GM12878 (cell line): ENCODE measurements around the gene UNKL.

Experiments used
- CTCF ChIP-seq, 3 experiments: IDR thresholded peaks in 2 of 3; conservative IDR thresholded peaks in 1 of 3; 2 replicates each; pipeline ENCODE4 v1.5.1; 2011; ENCODE audit warnings: low read depth in 3 of 3, low read length in 3 of 3, mild to moderate bottlenecking in 3 of 3, control low read depth in 2 of 3, moderate library complexity in 2 of 3, inconsistent platforms in 1 of 3, mixed read lengths in 1 of 3; ENCODE audit not compliant: control insufficient read depth in 2 of 3, insufficient read depth in 1 of 3; ENCODE audit errors: extremely low read depth in 1 of 3
- EZH2 ChIP-seq: IDR thresholded peaks from 2 replicates; pipeline ENCODE4 v1.6.1; 2012; ENCODE audit warnings: low read depth, mild to moderate bottlenecking, control low read depth, inconsistent platforms, low read length, borderline replicate concordance; ENCODE audit not compliant: control insufficient read depth
- FOXK2 ChIP-seq: fragments of 450-650 bp; IDR thresholded peaks from 2 replicates; pipeline ENCODE4 v1.6.1; 2017; ENCODE audit warnings: mild to moderate bottlenecking, moderate library complexity
- ZBTB33 ChIP-seq: fragments of 450-650 bp; IDR thresholded peaks from 2 replicates; pipeline ENCODE4 v1.6.1; 2017; ENCODE audit warnings: mild to moderate bottlenecking

- no peak for TF ChIP-seq ZBTB33
- no peak for TF ChIP-seq FOXK2
- TF ChIP-seq CTCF (IDR thresholded peaks at IDR 0.05 in 2 of 3, conservative IDR thresholded peaks at IDR 0.05 in 1 of 3; ENCODE audit: control insufficient read depth in 2 of 3, extremely low read depth in 1 of 3, insufficient read depth in 1 of 3, low read depth in 3 of 3, low read length in 3 of 3) = no peak
- TF ChIP-seq EZH2 = no peak
Measured at GRCh38 chr16:1403733-1404132, 10.8 kb downstream of the UNKL start.
